Measurements from ENCODE around the gene KCTD7. TPM values are rescaled to one million over a fixed set of nuclear protein-coding genes. Genes with fewer than 3 reads are reported as not detected.

Gene KCTD7
- total RNA-seq, 1 experiment from 2014 or later: 28.0 TPM

DNA sequence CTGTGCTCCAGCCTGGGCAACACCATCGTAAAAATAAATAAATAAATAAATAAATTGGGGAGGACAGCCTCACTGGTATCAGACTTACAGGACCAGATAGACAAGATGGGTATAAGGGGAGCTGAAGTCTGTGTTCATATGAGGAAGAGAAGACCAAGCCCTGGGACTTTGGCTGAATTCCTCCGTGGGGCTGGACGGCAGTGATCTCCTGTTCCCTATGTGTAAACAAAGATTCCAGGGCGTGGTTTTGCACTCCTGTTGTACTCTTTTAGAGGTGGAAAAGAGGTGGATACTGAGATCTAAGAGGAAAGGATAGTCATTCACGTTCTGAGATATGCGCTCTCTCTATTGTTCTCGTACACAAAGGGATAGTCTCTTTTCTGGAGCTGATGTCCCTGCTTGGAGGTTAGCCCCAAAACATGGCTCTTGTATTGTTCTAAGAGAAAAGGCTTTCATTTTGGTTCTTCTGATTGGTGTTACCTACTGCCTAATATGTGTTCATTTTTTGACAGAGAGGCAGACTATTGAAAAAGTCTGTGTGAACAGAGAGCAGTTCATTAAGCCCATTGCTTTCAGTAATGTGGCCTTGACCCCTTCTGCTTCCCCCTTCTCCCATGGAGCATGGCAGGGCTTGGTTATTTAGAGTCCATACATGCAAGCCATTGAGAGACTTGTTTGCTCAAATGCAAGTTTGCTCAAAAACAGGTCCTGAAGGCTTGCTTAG, 12.3 kb downstream of the KCTD7 start:
- intact Hi-C loops (cut with micrococcal nuclease; ENCODE audit: unreplicated experiment) (no loop called here), in situ Hi-C loops (cut with HindIII; ENCODE audit: low pct_unique_long_range_greater_than_20kb, low sequenced_read_pairs) (no loop called here)
- ATAC-seq: no peak
- Histone ChIP-seq H3K27ac (ENCODE audit: low read length) (no peak overlapping the region), H3K9me3 (ENCODE audit: control insufficient read depth, insufficient read depth, low read depth, low read length) (no peaks in the 10 kb centered on the region), H3K4me3 (ENCODE audit: low read depth in 2 of 2, low read length in 2 of 2) (no peak overlapping the region), H3K27me3 (ENCODE audit: control insufficient read depth, insufficient read depth, low read length) (no peaks in the 10 kb centered on the region), H3K4me1 (ENCODE audit: control insufficient read depth, insufficient read depth, low read length) (no peaks in the 10 kb centered on the region), H3K36me3 (ENCODE audit: control insufficient read depth, insufficient read depth, low read length) (peaks cover 27% of the 10 kb centered on the region)
- no peak for TF ChIP-seq TCF7L2 (IDR thresholded peaks at IDR 0.05; ENCODE audit: low read depth, low read length)
- TF ChIP-seq, protein P1, sequence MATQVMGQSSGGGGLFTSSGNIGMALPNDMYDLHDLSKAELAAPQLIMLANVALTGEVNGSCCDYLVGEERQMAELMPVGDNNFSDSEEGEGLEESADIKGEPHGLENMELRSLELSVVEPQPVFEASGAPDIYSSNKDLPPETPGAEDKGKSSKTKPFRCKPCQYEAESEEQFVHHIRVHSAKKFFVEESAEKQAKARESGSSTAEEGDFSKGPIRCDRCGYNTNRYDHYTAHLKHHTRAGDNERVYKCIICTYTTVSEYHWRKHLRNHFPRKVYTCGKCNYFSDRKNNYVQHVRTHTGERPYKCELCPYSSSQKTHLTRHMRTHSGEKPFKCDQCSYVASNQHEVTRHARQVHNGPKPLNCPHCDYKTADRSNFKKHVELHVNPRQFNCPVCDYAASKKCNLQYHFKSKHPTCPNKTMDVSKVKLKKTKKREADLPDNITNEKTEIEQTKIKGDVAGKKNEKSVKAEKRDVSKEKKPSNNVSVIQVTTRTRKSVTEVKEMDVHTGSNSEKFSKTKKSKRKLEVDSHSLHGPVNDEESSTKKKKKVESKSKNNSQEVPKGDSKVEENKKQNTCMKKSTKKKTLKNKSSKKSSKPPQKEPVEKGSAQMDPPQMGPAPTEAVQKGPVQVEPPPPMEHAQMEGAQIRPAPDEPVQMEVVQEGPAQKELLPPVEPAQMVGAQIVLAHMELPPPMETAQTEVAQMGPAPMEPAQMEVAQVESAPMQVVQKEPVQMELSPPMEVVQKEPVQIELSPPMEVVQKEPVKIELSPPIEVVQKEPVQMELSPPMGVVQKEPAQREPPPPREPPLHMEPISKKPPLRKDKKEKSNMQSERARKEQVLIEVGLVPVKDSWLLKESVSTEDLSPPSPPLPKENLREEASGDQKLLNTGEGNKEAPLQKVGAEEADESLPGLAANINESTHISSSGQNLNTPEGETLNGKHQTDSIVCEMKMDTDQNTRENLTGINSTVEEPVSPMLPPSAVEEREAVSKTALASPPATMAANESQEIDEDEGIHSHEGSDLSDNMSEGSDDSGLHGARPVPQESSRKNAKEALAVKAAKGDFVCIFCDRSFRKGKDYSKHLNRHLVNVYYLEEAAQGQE (IDR thresholded peaks at IDR 0.05; ENCODE audit: insufficient read depth in 1 of 2, low read depth in 2 of 2, low read length in 1 of 2): no peak
- no peak for TF ChIP-seq SIN3A (IDR thresholded peaks at IDR 0.05; ENCODE audit: borderline replicate concordance, insufficient read depth, low read depth, low read length)
- no peak for TF ChIP-seq POLR2AphosphoS5 (IDR thresholded peaks at IDR 0.05; ENCODE audit: low read depth, low read length)
- TF ChIP-seq, protein P2, sequence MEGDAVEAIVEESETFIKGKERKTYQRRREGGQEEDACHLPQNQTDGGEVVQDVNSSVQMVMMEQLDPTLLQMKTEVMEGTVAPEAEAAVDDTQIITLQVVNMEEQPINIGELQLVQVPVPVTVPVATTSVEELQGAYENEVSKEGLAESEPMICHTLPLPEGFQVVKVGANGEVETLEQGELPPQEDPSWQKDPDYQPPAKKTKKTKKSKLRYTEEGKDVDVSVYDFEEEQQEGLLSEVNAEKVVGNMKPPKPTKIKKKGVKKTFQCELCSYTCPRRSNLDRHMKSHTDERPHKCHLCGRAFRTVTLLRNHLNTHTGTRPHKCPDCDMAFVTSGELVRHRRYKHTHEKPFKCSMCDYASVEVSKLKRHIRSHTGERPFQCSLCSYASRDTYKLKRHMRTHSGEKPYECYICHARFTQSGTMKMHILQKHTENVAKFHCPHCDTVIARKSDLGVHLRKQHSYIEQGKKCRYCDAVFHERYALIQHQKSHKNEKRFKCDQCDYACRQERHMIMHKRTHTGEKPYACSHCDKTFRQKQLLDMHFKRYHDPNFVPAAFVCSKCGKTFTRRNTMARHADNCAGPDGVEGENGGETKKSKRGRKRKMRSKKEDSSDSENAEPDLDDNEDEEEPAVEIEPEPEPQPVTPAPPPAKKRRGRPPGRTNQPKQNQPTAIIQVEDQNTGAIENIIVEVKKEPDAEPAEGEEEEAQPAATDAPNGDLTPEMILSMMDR (IDR thresholded peaks at IDR 0.05): no peak
- no TSS peak for BruUV-seq (replicated peaks)
- CTCF ChIA-PET: no interaction called here
- POLR2A ChIA-PET: interaction anchor here (0.6 kb wide), 1 partner anchor 278 kb away, joined by 3 read pairs; no protein-coding TSS in a partner anchor
- no peak for DNase-seq (ENCODE audit: low read depth, low spot score)

GRCh38 chr7:66641526-66641871, 12.8 kb downstream of the KCTD7 start:
- Histone ChIP-seq H3K4me3 (ENCODE audit: low read depth in 2 of 2, low read length in 2 of 2) (no peak overlapping the region), H3K9me3 (ENCODE audit: control insufficient read depth, insufficient read depth, low read depth, low read length) (no peaks in the 10 kb centered on the region), H3K27me3 (ENCODE audit: control insufficient read depth, insufficient read depth, low read length) (no peaks in the 10 kb centered on the region), H3K36me3 (ENCODE audit: control insufficient read depth, insufficient read depth, low read length) (peaks cover 27% of the 10 kb centered on the region), H3K4me1 (ENCODE audit: control insufficient read depth, insufficient read depth, low read length) (no peaks in the 10 kb centered on the region), H3K27ac (ENCODE audit: low read length) (no peak overlapping the region)
- no peak for TF ChIP-seq TCF7L2 (IDR thresholded peaks at IDR 0.05; ENCODE audit: low read depth, low read length)
- TF ChIP-seq, protein P2 (IDR thresholded peaks at IDR 0.05): no peak
- no TSS peak for BruUV-seq (replicated peaks)
- ChIA-PET CTCF (no interaction called here), POLR2A (interaction anchor here (0.6 kb wide), 1 partner anchor 278 kb away, joined by 3 read pairs; no protein-coding TSS in a partner anchor)
- no peak for DNase-seq (ENCODE audit: low read depth, low spot score)
- ATAC-seq: no peak
- in situ Hi-C loops (cut with HindIII; ENCODE audit: low pct_unique_long_range_greater_than_20kb, low sequenced_read_pairs) (no loop called here), intact Hi-C loops (cut with micrococcal nuclease; ENCODE audit: unreplicated experiment) (no loop called here)

Measured in Panc1 (cell line).